HG03469 (cell line): ENCODE measurements around the gene UBR4.

ENCODE experiments used
- ATAC-seq: cut with Tn5 transposase; IDR thresholded peaks from one replicate; pipeline ENCODE4 v1.9.1; 2021; ENCODE audit warnings: mild to moderate bottlenecking, moderate library complexity, moderate number of reproducible peaks; ENCODE audit not compliant: unreplicated experiment

UBR4 gene

DNA sequence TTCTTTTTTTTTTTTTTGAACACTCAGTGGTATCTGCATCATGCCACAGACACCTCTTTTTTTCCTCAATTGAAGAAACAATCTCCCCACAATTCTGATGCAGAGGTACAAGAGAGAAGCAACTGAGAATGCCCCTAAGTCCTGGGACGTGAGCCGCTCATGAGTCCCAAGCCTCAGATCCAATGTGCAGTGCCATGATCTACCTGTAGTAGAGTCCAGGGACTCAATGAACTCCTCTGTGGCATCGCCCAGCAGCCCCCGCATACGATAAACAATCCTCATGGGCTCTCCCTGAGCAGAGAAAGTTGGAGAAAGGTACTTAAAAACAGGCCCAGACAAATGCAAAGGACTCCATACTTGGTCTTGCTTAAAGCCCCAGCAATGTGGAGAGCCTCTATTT is 113.1 kb downstream of the UBR4 start:
- no peak for ATAC-seq

DNA sequence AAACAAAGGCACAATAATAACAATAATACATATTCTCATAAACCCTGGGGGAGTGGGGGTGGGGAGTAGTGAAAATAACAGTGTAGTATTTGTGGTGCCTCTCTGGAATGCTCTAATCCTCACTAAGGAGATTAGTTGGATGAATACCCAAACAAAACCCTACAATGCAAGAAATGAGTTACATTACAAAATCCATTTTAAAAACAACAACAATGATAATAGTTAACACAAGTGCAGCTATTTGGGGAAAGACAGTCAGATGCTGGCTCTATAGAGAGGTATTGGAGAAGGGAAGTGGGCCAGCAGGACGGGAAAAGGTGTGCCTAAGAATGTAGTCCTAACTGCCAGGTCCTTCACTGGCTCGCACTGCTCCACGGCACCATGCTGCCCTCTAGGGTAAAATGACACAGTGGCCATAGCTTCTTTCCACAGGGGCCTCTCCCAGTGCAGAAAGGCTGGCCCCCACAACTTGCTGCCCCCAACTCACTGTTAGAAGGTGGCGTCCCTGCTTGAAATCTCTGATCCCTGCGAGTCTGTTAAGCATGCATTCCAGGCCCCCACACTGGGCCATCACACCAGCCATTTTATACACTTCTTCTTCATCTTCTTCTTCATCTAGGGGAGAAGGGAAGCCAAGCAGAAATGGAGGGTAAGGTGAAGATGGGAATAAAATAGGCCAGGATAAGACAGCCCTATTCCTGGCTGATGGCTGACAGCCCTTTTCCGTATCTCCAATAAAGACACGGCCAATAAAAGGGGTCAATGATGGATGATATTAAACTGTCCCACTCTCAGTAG is 113.8 kb downstream of the UBR4 start:
- ATAC-seq: no peak

DNA sequence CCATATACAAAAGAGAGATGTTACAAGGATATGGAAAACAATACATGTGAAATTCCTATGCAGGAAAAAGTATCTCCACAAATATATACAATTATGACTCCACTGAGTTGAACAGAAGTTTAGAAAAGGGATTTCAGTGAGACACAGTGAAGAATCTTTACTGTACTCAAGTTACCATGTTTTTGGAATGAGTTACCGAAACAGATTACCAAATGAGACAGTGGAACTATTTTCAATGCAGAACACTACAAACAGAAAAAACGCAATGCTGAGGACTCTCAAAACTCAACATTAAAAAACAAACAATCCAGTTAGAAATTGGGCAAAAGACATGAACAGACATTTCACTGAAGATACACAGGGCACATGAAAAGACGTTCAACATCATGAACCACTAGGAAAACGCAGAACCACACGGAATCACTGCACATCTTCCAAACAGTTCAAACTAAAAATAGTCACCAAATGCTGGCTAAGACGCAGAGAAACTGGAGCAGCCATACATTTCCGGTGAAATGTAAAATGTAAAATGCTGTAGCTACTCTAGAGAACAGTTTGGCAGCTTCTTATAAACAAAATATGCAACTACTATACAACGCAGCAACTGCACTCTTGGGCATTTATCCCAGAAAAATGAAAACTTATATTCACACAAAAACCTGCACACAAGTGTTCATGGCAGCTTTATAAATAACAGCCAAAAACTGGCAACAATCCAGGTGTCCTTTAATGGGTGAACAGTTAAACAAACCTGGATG is 118.7 kb downstream of the UBR4 start:
- ATAC-seq: no peak

DNA sequence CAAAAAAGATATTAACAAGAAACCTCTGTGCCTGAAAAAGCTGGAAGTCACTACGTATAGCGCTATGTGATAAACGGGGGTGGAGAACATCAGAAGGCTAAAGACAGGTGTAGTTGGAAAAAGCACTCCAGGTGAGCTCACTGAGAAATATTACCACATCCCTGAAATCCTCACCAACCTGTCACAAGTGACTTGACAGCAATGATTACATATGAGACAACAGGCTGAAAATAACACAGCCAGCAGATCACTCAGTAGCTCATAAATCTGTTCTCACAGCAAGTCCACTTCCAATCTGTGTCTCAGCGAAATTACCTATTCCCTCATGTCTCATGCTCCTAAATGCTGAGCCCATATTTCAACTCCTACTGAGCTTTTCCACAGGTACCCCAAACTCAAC is 120.5 kb downstream of the UBR4 start:
- ATAC-seq: no peak

DNA sequence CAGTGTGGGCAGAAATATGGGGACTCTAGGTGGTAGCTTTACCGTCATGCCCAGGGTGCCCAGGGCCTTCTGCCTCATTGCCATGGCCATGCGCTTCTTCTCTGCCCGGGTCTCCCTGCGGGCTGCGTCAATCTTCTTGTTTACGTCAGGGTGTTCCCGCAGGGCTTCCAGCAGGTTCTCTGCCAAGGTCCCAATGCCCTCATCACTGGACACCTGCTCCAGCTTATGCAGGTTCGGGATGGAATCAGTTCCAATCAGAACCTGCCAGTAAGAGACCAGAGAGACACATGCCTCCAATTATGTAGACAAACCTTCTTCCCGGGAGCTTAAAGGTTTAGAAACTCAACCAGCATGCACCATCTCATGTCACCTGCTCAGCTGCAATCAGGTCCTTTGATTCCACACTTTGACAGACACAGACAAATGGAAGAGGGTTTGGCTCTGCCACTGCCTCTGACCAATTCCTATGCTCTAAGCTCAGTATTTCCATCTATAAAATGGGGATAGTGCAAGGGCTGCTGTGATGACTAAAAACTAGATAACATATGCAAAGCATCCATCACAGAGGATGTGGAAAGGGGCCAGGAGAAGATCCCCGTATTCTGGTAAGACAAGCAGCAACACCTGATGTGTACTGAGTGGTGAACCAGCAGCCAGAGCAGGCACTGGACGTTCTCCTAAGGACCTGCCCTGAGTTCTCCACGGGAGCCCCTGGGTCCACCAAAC is 121.2 kb downstream of the UBR4 start:
- no peak for ATAC-seq

DNA sequence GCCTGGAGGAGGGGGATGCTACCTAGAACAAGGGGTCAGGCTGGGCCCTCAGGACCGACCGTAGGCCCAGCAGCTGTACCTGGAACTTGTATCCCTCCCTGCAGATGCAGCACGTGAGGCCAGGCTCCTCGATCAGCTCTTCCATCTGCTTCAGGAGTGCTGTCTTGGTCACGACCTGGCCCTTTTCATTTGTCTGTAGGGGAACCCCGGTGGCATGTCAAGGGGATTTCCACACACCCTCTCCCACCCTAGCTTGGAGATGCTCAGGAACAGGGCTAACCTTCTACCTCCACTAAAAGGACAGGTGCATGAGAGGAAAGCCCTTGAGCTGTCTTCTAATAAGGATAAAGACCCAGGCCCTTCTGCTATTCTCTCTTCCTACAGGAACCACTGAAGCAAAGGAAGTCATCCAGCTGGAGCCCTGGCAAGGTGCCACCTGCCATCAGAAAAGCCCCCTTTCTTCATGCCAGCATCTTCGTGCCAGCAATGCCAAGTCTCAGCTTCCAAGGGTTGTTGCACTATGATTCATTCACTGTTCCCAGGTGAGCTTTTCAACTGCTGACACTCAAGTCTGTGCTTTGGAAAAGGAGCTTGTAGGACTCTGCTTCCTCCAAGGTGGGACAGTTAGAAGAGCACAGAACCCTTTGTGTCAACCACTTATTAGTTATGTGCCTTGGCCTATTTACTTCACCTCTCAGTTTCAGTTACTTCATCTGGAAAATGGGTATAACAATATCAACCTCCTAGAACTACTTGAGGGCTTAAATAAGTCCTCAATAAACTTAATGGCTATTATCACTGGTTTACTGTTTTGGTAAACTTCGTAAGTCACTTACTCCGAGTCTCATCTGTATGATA is 122.1 kb downstream of the UBR4 start:
- no peak for ATAC-seq

DNA sequence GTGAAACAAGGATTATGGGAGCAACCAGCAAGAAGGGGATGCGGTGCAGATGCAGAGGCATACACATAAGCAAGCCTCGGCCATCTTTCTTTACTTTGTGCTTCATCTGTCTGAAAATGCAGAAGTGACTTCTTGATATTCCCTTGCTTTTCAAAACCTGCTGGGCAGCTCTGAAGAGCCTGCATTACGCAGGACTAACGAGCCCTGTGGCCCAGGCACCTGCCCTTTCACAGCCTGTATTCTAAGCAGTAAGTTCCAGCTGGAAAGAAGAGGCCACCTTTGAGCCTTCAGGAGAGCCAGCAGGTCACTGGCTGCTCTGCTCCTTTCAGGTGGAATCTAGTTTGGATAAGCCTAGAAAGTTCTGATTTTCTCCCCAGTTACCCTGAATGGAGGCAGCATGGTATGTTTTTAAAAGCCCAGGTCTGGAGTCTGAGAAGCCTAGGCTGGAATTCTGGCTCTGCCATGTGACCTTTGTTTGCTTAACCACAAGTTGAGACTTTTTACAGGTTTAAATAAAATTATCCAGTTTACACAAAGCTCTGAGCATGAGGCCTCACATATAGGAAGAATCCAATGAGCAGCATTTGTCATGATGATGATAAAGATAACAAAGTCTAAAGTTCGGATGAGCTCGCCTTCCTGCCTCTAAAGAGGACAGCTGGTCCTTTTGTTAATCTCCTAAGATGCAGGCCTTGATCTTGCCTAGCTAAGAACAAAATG is 122.9 kb downstream of the UBR4 start:
- ATAC-seq: no peak

DNA sequence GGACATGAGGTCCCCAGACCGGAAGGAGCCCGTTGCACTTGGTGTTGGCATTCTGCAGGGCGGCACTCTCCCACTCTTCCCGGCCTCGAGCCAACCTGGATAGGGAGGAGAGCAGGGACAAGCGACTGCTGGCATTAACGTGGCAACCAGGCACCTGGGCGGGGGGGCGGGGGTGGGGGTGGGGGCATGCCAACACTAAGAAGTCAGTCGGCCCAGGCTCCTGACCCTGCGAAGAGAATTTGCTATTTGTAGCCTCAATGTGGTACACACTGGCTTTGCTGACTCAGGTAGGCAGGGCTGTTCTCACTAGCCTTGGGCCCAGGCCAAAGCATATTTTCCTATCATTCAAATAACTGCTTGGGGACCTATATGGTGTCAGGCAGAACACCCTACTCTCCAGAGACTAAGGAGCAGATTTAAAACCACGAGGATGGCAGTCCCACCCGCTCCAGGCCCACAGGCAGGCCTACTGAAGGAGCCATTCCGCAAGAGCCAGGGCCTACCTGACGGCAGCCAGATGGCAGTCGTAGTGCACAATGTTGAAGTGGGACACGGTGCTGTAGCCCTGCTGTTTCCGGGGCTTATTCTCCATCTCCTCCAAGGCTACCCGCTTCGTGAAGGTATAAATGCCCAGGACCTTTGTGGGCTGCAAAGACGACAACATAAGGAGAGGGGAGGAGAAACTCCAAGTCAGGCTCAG is 123.7 kb downstream of the UBR4 start:
- ATAC-seq: no peak

DNA sequence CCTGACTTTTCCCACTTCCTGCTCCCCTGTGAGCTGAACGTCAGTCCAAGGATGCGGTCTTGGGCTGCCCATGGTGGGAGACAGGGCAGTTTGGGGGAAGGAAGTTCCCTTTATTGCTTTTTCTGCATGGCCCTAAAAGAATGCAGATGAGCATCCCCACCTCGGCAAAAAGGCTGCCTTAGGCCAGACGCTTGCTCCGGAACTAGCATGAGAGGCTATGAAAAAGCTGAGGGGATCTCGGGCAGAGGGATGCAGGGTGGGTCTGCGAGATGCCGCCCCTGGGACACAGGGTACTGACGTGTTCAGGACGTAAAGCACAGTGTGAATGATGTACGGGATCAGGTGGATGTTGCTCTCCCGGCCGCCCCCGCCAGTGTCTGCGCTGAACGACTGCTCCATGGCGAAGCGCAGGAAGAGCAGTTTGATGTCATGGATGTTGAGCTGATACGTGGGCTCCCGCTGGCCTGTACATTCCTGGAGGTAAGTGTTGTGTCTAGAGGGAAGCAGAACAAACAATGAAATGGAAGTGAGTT is 125.8 kb downstream of the UBR4 start:
- no peak for ATAC-seq

DNA sequence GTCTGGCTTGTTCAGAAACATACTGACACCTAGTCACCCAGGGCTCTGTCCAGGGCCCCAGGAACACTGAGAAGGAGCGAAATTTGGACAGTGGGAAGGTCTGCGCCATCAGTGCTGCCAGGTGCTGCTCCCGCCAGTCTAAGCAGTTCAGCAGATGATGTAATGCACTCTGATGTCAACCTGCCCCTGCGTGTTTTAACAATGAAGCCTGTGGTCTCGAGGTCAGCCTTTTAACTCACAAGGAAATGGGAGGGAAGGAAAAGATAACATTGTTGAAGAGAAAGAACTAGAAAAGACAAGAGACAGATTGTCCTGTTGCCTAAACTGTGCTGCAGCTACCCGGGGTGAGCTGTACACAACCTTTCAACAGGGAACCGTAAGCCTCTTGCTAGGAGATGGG is 127.0 kb downstream of the UBR4 start:
- ATAC-seq: no peak

DNA sequence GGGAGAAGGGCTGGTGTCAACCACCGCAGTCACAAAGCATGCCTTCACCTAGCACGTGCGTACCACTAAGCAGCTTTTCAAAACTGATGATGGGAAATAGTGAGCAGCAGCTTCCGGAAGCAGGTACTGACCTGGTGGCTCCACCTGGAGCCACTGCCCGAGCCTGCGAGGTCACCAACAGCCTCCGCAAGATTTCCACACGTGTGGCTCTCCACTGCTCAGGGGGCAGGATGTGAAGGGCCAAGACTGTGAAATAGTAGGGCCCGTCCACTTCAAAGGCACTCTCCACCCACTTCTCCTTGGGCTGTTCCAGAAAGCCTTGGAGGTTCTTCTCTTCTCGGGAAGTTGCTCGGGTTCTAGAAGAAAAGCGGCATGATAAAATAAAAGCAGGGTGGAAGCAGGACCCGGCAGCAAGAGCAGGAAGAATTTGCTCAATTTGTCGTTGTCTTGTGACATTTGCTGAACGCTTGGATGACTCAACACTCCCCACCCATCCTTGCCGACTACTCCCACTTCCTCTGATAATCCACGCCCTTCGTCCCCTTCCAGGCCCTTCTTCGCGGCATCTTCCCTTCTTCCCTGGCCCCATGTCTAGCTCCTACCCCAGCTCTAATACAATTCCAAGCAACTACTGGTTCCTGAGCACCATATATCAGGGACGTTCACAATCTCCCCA is 128.7 kb downstream of the UBR4 start:
- no peak for ATAC-seq

DNA sequence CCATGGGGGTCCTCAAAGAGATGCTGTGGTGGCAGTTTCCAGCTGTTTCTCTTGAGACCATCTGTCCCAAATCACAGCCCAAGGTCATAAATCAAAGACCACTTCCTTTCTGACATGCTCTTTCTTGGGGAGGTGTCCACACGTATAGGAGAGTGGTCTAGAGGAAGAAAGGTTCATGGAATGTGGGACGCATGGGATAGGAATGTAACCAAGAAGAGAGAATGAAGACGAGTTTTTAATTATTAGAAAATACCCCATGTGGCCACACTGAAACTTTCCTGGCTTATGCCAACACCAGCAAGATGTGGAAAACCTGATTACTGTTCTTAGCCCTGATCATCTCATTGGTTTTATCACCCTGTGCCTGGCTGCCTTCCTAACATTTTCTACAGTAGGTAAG is 129.3 kb downstream of the UBR4 start:
- ATAC-seq: no peak

DNA sequence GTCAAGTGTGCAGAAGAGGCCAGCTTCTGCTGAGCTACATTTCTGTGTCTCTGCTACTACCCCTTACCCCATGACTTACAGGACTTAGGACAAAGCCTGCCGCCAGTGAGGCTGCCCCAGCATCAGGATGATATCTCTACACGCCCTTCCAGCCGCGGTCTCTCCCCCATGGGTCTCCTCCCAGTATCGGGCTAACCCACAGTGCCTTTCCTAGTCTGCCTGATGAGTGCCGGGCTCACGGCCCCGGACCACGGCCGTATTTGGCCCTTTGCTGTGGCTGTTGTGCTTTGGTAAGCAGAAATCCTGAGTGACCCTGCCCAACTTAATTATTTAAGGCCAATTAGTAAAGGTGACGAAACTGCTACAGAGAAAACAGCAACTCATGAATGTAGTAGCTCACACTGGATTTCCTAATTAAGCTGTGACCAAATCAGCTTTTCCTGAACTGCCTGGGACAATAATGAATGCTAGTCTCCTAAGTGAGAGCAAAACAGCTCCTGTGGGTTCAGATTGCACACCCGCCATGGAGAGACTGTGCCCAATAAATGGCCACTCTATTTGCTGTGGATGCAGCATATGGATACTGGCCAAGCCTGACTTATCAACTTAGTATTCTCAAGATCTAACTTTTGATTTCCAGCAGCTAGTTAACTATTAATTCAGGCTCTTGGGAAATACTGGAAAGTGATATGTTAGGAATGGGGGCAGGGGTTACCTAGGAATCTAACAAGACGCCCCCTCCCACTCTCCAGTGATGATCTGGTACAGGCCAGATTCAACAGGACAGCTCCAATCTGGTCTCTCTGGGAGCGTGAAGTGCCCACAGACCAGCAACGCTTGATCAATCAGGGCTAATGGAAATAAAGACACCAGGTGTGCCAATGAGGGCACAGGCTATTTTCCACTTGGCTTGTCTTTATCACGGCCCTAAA is 130.3 kb downstream of the UBR4 start:
- no peak for ATAC-seq

DNA sequence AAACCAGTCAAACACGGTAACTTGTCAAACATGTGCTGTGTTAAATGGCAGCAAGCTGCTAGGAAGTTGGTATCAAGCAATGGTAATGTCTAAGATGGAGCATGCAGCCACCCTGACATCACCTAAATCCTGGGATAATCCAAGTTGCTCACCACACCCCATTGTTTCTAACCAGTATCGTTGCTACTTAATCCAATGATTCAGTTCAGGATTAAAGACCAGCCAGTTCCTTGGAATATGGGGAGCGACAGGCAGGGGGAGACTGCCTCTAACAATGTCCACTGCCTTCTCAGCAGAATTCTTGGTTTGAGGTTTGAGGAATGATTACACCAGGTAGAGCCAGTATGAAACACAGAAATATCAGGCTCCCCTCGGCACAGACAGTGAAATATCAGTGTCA is 131.5 kb downstream of the UBR4 start:
- no peak for ATAC-seq

DNA sequence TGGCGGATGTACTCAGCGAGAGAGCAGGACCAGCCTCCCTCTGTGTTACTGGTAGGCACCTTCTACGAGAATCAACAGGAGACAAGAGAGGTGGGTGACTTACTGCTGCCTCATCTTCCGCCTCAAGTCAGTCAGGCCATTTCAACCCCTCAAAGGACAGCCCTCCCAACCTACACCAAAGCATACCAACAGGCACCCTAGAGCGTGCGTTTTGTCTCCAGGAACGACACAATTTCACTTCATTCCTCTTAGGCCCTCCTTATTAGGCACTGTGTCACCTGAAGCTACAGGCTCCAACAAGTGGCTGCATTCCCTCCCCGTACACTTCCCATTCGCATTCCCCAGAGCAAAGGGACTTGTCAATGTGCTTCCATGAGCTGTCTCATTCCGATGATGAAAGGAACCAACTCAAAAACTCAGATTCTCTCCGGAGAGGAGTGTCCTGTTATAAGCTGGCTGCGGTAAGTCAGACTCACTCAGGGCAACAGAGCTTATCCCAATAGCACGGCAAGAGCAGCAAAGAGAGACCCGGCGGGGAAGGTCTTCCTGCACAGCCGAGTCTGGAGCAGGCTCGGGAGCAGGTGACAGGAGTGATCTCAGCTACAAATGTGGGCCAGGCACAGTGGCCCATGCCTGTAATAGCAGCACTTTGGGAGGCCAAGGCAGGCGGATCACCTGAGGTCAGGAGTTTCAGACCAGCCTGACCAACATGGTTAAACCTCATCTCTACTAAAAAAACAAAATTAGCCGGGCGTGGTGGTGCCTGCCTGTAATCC is 133.0 kb downstream of the UBR4 start:
- ATAC-seq: no peak

DNA sequence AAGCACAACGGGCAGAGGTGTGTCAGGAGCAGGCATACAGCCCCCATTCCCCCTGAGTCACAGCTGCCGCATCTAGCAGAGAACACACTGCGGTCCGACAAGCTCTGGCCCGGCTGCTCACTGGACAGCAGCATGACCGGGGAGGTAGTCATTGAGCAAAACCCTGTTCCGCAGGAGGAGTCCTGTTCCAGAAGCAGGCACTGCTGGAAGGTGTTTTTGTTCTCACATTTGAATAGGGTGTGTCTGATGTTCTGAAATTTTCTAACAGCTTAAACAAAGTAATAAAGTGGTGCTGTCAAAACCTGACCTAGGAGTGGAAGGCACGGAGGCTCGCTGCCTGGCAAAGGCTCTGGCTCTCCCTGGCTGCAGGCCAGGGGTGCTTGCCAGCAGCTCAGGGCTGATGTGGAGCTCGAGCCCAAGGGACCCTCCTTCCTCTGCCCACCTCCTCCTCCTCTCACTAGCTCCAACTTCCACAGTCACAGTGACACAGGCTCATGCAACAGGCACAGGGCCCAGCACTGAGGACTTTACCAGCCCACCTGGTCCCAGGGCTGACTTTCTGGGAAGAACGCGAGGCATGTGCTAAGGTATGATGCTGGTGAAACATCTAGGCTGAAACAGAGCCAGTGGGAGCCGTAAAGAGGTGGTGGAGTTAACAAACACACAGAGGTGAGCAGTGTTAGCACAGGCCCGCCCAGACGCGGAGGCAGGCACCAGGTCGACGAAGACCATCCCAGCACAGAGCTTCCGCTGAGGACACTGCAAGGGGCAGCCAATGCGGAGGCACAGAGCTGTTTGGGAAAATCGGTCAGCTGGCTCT is 135.0 kb downstream of the UBR4 start:
- no peak for ATAC-seq
